Activated effector memory CD4-positive, alpha-beta T cell treated with anti-CD3 and anti-CD28 coated beads, Interleukin-2, amount 50 U/mL, for 16 hours (primary cell): ENCODE results near the gene LRRC23.
A peak's percentile ranks its signal among the peaks of the same experiment; 100 is the strongest.

Experiments
- DNase-seq: peaks from one replicate; pipeline ENCODE4 v3.0.0-alpha.2; 2020

Gene LRRC23

GRCh38 chr12:6928022-6928702 is 23.5 kb downstream of the LRRC23 start:
- DNase-seq: no peak

GRCh38 chr12:6928703-6929407 is 24.2 kb downstream of the LRRC23 start:
- DNase-seq: no peak

- DNase-seq: no peak
Measured at GRCh38 chr12:6929466-6930452, 25.1 kb downstream of the LRRC23 start.

GRCh38 chr12:6932766-6933165 is 28.1 kb downstream of the LRRC23 start:
- DNase-seq: no peak

GRCh38 chr12:6934110-6934509 is 29.5 kb downstream of the LRRC23 start:
- DNase-seq: no peak

- DNase-seq: no peak
Measured at GRCh38 chr12:6935371-6936193, 31.0 kb downstream of the LRRC23 start.

GRCh38 chr12:6936194-6936635 is 31.6 kb downstream of the LRRC23 start:
- no peak for DNase-seq

- peak; percentile 81 for DNase-seq
Measured at GRCh38 chr12:6936636-6937480, 32.2 kb downstream of the LRRC23 start.

GRCh38 chr12:6937481-6938352 is 33.1 kb downstream of the LRRC23 start:
- peak; percentile 97 for DNase-seq

GRCh38 chr12:6938353-6939190 is 34.0 kb downstream of the LRRC23 start:
- peak; percentile 66 for DNase-seq

GRCh38 chr12:6939191-6939540 is 34.5 kb downstream of the LRRC23 start:
- DNase-seq: no peak

- DNase-seq: peak; percentile 61
Measured at GRCh38 chr12:6941267-6941666, 36.6 kb downstream of the LRRC23 start.

GRCh38 chr12:6941782-6942181 is 37.2 kb downstream of the LRRC23 start:
- peak; percentile 54 for DNase-seq

- peak; percentile 61 for DNase-seq
Measured at GRCh38 chr12:6942331-6942665, 37.7 kb downstream of the LRRC23 start.

GRCh38 chr12:6943389-6943721 is 38.7 kb downstream of the LRRC23 start:
- DNase-seq: peak; percentile 92

GRCh38 chr12:6943722-6944380 is 39.2 kb downstream of the LRRC23 start, which contains the start of the genes C12orf57 and RNU7-1:
C12orf57 (plus strand) TSS chr12:6944022; CDS start chr12:6944122, 100 bp downstream.
RNU7-1 (plus strand) TSS chr12:6943816.
- DNase-seq: peak; percentile 92

- DNase-seq: peak; percentile 95
Measured at GRCh38 chr12:6944381-6945186, 40.0 kb downstream of the LRRC23 start.

GRCh38 chr12:6945613-6946012 is 41.0 kb downstream of the LRRC23 start:
- no peak for DNase-seq
